ENCODE measurements around the gene AMPD1.

AMPD1 gene

DNA sequence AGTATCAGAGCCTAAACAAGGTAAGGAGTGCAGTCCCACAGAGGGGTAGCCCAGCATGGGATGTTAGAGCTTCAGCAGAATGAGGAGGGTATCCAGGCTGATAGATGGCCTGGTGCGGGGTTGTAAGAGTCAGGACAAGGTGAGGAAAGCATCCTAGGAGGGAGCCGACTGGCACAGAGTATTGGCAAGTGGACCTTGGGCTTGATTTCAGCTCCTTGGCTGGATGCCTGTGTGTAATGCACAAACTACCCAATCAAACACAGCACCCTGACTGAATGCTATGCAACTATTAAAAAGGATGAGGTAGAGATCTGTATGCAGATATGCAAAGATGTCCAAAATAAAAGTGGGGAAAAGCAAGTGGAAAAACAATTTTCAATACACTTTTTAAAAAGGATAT lies 43.5 kb downstream of the AMPD1 start:
- no peak for FAIRE-seq

DNA sequence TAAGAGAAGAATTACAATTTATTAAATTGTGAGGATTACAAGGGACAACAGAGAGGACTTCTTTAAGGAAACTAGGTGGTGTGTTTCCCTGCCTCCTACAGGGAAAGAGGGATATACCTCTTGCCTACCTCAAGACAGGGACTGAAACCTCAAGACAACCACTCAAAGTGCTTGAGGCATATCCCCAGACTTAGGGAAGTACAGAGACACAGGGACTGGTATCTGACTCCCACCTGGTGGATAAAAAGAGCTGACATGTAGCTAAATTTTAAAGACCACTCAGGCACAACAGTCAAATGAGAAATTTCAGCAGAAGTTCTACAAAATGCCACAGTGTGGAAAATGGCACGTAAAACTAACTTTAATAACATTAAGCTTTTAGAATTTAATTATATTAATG lies 46.8 kb downstream of the AMPD1 start:
- FAIRE-seq (no peak), DNase-seq (ENCODE audit: insufficient read length, low spot score) (no peak)

More for the DNA sequence above, 43.5 kb downstream of the AMPD1 start:
- no peak for DNase-seq (ENCODE audit: insufficient read length, low spot score)

DNA sequence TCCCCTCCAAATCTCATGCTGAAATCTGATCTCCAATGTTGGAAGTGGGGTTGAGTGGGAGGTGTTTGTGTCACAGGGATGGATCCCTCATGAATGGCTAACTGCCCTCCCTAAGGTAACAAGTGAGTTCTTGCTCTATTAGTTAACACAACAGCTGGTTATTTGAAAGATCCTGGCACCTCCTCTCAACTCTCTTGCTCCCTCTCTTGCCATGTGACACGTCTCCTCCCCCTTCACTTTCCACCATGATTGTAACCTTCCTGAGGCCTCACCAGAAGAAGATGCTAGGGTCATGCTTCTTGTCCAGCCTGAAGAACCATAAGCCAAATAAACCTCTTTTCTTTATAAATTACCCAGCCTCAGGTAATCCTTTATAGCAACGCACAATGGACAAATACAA lies 54.0 kb downstream of the AMPD1 start:
- no peak for DNase-seq (ENCODE audit: insufficient read length, low spot score)
- FAIRE-seq, result no peak

DNA sequence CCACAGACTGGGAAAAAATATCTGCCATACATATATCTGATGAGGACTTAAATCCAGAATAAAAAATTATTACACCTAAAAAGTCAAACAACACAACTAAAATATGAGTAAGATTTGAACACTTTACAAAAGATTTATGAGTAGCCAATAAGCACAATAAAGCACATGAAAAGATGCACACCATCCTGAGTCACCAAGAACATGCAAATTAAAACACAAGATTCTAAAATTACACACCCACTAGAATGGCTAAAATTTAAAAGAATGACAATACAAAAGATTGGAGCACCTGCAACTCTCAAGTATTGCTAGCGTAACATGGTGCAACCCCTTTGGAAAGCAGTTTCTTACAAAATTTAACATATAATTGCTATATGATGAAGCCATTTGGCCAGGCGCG lies 56.4 kb downstream of the AMPD1 start:
- DNase-seq (ENCODE audit: insufficient read length, low spot score) (no peak), FAIRE-seq (no peak)

DNA sequence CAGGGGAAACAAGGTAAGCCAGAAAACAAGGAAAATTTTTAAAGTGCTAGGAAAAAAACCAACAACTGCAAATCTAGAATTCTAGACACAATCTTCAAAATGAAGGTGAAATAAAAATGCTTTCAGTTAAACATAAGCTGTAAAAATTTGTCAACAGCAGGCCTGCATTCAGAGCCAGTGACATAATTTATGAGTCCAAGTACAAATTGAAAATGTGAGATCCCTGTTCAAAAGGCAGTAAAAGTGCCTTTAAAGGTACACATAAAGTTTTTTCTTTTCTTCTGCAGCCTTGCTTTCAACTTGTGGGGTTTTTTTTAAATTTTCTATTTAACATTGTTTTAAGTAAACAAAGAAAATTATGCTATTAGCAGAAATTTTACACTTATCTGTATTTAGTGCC lies 62.9 kb downstream of the AMPD1 start:
- FAIRE-seq, result no peak

DNA sequence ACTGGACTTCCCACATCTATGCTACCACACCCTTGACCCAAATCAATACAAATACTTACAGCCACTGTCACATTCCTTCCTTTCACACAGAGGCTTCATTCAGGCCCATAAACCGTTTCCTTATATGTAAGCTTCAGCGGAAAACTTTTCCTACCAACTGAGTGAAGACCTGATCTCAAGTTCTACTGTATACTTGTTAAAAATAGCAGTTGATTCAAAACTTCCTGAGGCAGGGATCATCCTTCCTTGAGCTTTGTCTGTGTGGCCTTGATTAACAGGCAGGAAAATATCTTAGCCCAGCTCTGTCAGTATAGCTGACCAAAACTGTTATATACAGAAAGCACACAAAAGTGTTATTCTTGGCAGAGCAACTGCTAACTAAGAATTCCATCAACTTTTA lies 68.2 kb downstream of the AMPD1 start:
- DNase-seq (ENCODE audit: insufficient read length, low spot score) (no peak), FAIRE-seq (no peak)

More for the DNA sequence above, 62.9 kb downstream of the AMPD1 start:
- DNase-seq (ENCODE audit: insufficient read length, low spot score), result no peak

DNA sequence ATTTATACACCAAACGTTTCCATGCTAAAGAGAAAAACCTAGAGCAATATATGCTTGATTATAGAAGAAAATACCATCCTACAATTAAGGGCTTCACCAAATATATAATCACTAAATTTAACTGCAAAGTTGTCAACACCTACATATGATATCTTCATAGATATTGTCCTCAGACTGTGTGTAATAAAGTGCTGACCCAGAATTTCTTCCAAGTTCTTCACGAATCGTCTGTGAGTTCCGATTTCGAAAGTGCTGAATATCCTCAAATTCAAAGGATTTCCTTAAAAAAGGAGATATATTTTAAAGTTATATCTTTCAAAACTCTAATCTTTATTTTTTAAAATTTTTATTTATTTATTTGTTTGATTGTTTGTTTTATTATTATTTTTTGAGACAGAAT lies 72.0 kb downstream of the AMPD1 start:
- FAIRE-seq (no peak), DNase-seq (ENCODE audit: insufficient read length, low spot score) (no peak)
